ENCODE results near the gene SLC10A6.

SLC10A6 gene

DNA sequence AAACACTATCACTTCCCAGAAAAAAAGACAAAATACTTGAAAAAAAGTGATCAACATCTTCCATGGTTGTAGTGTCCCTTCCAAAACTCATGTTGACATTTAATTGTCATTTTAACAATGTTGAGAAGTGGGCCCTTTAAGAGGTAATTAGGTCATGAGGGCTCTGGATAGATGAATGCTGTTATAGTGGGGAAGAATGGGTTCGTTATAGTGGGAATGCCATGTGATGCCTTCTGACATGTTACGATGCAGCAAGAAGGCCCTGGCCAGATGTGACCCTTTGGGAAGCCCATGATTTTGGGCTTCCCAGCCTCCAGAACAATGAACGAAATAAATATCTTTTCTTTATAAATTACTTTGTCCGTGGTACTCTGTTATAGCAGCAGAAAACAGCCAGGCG lies 4.0 kb upstream of the SLC10A6 start:
- in situ Hi-C loops (cut with MboI; ENCODE audit: low sequenced_read_pairs): no loop called here

GRCh38 chr4:86848136-86848535 lies 1.0 kb downstream of the SLC10A6 start:
- in situ Hi-C loops (cut with MboI; ENCODE audit: low sequenced_read_pairs): no loop called here

GRCh38 chr4:86847571-86847970 lies 1.6 kb downstream of the SLC10A6 start:
- in situ Hi-C loops (cut with MboI; ENCODE audit: low sequenced_read_pairs): no loop called here

DNA sequence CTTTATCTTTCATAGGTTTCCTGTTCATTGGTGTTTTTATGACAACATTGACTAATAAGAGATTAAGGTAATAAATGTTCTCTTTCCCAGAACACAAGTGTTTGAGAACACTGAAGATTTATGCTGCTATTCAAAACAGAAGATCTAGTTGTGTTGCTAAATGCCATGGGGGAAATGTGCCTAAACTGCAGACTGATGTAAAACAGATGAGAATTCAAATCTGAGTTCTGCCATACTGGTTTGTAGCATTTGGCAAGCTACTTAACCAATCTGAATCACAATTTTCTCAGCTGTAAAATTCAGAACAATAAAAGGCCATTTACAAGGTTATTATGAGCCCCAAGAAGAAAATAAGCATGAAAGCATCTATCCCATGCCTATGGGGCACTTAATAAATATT lies 2.3 kb downstream of the SLC10A6 start:
- in situ Hi-C loops (cut with MboI; ENCODE audit: low sequenced_read_pairs): no loop called here

DNA sequence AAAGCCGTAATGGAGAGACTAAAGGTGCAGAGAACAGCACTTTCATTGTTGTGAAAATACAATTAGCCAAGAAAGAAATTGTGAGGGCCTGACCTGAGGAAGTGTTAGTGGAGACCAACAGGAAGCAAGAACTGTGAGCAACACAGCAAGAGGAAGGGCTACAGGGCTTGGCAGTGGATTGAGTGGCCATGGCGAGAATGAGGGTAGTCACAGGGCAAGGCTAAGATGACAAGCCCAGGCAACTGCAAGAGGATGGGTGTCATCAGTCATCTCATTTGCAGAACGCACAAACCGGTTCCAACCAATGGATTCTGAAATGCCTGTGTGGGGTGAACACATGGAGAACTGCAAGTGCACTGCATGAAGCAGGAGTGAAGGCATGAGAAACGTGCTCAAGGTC lies 3.6 kb downstream of the SLC10A6 start:
- in situ Hi-C loops (cut with MboI; ENCODE audit: low sequenced_read_pairs): no loop called here

GRCh38 chr4:86841309-86841708 lies 7.9 kb downstream of the SLC10A6 start:
- in situ Hi-C loops (cut with MboI; ENCODE audit: low sequenced_read_pairs): no loop called here

GRCh38 chr4:86840858-86841257 lies 8.3 kb downstream of the SLC10A6 start:
- in situ Hi-C loops (cut with MboI; ENCODE audit: low sequenced_read_pairs): no loop called here

GRCh38 chr4:86837691-86838503 lies 11.3 kb downstream of the SLC10A6 start:
- in situ Hi-C loops (cut with MboI; ENCODE audit: low sequenced_read_pairs): no loop called here

DNA sequence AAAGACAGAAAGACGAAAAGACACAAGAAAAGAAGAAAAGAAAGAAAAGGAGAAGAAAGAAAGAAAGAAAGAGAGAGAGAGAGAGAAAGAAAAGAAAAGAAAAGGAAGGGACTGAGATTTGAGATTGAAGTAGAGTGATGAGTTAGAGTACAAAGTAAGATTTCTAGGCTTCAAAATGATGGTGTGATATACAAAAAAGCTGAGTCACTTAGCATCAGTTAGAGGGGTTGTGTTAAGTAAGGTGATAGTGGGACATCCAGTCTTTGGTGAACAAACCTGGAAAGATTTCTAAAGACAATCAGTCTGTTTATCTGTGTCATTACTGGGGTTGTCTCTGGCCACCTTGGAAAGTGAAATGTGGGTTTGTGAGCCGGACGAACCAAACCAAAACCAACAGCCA lies 13.5 kb downstream of the SLC10A6 start:
- in situ Hi-C loops (cut with MboI; ENCODE audit: low sequenced_read_pairs): no loop called here

DNA sequence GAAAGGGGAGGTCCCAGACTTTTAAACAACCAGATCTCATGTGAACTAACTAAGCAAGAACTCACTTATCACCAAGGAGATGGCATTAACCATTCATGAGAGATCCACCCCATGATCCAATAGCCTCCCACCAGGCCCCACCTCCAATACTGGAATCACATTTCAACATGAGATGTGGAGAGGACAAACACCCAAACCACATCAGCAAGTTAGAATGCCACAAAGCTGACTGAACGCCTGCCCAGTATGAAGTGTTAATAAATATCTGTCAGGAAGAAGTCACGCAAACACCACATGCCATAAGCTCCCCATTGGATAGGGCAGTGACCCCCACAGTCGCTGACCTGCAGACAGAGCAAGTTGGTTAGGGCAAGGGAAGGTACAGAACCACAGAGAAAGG lies 14.3 kb downstream of the SLC10A6 start:
- in situ Hi-C loops (cut with MboI; ENCODE audit: low sequenced_read_pairs): no loop called here

- in situ Hi-C loops (cut with MboI; ENCODE audit: low sequenced_read_pairs): no loop called here
Measured at GRCh38 chr4:86833615-86834014, 15.6 kb downstream of the SLC10A6 start.

DNA sequence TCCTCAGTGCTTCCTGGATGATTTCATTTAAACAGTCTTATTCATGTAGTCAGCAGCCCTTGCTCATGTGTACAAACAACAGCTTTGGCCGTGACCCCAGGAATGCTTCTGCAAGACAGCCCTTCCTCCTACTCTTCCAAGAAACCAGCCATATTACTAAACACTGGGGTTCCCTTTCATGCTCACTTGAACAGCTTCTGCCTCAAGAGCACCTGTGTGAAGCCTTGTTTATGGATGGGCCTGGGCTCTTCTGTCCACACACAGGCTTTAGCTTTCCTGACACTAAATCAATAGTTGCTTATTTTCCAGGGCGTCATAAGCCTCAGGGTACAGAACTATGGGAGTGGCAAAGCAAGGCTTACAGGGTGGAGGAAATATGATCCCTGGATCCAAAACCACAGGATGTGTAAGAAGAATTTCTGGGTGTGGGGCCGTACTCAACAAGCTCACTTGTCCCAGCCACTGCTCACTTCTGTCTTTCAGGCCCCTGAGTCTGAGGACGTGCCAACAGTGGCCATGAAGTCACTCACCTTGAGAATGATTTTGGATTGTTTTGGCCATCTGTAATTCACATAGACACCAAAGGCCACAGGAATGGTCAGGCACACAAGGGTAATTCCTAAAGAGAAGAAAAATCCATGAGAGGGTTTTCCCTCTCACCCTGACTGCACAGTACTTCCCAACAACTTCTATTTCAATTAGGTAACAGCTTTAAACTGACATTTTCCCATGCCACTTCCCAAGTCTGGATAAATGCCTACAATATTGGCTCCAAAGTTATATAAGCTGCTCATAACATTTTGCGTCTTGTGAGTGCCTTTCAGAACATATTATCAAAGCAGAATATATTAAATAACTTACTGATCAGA lies 17.7 kb downstream of the SLC10A6 start:
- in situ Hi-C loops (cut with MboI; ENCODE audit: low sequenced_read_pairs): no loop called here

GRCh38 chr4:86825511-86825910 lies 23.7 kb downstream of the SLC10A6 start:
- in situ Hi-C loops (cut with MboI; ENCODE audit: low sequenced_read_pairs): no loop called here

DNA sequence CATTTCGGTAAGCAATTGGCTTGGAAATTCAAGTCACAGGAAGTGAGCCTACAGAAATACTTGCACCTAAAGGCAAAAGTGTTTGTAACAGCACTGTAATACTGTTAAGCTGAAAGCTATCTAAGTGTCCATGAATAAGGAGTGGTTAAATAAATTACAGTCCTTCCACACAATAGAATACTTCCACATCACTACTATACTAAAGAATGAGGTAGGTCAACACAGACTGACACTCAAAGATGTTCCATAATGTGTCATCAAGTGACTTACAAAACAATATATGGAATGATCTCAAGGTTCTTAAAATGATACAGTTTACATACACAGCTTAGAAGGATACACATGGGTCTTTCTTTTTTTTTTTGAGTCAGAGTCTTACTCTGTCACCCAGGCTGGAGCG lies 27.0 kb downstream of the SLC10A6 start:
- in situ Hi-C loops (cut with MboI; ENCODE audit: low sequenced_read_pairs): no loop called here

DNA sequence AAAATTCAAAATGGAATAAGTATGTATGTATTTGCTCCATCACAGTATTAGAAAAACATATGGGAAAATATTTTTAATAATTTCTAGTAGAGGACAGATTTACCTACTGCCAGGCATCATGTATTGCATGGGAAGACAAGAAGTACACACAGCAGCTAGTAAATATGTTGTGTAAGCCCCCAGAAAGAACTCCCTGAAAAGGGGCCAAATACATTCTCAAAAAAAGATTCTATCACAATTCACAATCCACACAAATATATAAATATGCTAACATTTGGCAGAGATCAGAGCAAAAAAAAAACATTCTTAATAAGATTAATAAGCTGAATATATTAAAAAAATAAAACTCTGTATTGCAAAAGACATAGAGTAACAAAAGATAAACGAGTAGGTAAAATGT lies 28.0 kb downstream of the SLC10A6 start:
- in situ Hi-C loops (cut with MboI; ENCODE audit: low sequenced_read_pairs): no loop called here

- in situ Hi-C loops (cut with MboI; ENCODE audit: low sequenced_read_pairs): no loop called here
Measured at GRCh38 chr4:86819561-86819960, 29.6 kb downstream of the SLC10A6 start.

DNA sequence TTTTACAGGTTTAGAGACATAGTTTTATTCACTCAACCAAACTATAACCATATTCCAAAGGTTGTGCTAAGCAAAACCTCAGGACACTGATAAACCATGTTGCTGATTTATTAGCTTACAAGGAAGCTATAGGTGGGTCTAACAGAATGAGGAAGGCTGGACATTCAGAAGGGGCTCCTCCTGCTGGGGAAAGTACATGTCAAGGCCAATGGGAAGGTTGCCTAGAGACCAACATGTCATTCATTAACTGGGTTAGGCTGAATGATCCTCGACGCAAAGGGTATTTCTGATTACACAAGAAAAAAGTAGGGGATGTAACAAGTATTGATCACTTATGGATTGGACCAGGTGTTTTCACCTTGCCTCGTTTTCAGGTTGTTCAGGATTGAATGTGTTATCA lies 30.3 kb downstream of the SLC10A6 start:
- in situ Hi-C loops (cut with MboI; ENCODE audit: low sequenced_read_pairs): no loop called here

DNA sequence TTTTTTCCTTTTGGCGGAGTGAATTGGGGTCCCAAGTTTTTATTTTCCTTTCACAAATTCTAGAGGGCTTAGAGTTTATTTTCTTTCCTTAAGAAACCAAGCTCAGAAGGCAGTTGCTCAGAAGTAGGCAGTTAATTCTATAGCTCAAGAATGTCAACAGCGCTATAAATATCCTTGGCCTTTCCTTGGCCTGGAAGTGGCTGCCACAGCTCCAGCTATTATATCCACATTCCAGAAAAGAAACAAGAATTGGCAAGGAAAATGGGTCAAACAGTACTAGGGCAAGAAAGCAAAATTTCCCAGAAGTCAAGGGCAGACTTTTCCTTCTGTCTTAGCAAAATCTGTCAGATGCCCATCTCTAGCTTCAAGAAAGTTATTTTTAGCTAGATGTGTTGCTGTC lies 31.0 kb downstream of the SLC10A6 start:
- in situ Hi-C loops (cut with MboI; ENCODE audit: low sequenced_read_pairs): no loop called here

DNA sequence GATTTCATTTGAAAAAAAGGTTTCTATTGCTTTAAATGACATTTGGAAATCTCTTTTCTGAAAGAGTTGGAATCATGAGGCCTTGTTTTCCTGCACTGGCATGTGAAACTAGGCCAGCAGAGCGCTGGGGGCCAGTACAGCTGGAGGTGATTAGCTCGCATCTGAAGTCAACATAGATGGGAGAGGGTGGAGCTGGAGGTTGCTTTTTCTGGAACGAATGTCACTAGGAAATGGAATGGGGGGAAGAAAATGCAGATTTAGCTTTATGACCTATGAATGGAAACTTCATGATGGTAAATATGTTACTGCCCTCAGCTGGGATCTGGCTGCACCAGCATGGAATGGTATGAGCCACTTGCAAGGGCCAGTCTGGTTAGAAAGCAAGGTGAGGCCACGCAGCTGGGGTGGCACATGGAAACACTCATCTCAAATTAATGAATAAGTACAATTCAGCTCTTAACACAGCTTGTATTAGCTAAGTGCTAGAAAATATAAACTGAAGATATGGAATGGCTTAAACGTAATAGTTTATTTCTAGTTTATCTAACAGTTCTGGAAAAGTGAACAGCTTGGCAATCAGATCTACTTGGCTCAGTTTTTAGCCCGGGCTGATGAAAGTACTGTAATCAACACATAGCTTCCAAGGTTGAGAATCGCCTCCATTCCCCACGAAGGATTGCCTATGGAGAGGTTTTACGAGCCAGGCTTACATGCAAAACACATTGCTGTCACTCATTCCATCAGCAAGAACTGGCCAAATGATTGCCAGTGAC lies 32.5 kb downstream of the SLC10A6 start:
- in situ Hi-C loops (cut with MboI; ENCODE audit: low sequenced_read_pairs): no loop called here

DNA sequence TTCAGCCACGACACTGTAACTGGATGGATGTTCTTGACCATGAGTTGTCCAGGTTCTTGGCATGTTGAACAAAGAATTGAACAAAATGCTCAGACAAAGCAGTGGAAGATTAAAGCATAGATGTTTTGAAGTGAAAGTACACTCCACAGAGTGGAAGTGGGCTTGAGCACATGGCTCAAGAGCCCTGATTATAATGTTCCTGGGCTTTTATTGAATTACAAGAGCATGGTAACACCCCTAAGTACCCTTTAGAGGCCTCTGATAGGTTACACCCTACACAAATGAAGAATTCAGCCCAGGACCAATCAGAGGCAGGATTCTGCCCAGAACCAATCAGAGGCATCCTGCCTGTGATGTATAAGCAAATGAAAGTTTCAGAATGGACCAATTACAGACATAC lies 33.5 kb downstream of the SLC10A6 start:
- in situ Hi-C loops (cut with MboI; ENCODE audit: low sequenced_read_pairs): no loop called here

GRCh38 chr4:86810847-86811246 lies 38.3 kb downstream of the SLC10A6 start:
- in situ Hi-C loops (cut with MboI; ENCODE audit: low sequenced_read_pairs): no loop called here
